Stimulated activated CD4-positive, alpha-beta T cell treated with anti-CD3 and anti-CD28 coated beads, Interleukin-4, amount 100 ng/mL, for 24 hours (primary cell): ENCODE data around the gene LCN6.
"Not testable (repeated sequence)": the region's sequence is repeated elsewhere in the genome, so short reads cannot be mapped to it uniquely, and the experiment has no call there.

Source experiments
- DNase-seq: peaks from one replicate; pipeline ENCODE4 v3.0.0-alpha.2; 2020

The LCN6 gene

DNA sequence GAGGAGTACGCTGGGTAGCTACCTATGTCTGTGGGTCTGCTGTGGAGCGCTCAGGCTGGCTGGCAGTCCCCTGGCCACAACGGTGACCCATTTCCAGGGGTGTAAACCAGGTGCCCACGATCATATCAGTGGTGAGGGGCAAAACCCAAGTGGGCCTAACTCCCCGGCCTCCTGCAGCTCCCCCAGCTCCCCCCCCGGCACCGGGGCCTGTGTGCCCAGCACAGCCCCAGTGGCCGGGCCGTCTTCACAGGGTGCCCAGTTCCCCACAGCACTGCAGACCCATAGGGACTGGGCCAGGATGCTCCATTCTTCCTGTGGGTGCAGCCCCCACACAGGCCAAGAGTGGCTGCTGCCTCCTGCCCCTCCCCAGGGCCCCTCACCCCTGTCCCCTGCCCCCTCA, 10.7 kb upstream of the LCN6 start:
- no peak for DNase-seq

DNA sequence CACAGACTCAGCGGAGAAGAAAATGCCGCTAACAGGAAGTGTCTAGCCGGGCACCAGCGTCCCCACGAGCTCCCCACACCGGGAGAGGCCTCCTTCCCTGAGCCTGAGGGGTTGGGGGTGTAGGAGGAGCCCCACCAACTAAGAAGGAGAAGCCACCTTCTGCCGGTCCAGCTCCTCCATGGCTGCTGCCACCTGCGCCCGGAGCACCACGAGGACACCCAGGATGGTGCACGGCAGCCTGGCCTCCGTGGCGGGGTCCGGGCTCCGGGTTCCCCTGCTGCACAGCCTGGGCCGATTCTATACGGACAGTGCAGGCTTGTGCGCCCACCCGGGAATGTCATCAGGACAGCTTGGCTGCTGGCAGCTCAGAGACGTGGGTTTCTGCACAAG, 9.4 kb upstream of the LCN6 start:
- no peak for DNase-seq

DNA sequence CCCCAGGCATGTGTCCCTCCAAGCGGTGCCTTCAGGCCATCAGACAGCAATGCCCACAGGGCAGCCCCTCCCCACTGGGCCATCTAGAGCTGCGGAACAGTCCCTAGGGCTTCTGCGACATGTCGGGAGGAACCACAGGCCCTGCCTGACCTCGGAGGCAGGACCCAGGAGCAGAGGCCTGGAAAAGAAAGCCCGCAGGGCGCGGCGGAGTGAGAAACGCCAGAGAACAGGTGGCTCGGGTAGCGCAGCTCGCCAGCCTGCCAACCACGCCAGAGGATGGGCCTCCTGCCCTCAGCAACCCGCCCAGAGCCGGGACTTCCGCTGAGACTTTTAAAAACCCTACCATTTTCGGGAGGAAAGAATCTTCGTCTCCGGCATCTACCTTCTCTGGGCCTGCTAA, 9.0 kb upstream of the LCN6 start:
- no peak for DNase-seq

- DNase-seq: no peak
Measured at GRCh38 chr9:136756836-136757235, 8.5 kb upstream of the LCN6 start.

DNA sequence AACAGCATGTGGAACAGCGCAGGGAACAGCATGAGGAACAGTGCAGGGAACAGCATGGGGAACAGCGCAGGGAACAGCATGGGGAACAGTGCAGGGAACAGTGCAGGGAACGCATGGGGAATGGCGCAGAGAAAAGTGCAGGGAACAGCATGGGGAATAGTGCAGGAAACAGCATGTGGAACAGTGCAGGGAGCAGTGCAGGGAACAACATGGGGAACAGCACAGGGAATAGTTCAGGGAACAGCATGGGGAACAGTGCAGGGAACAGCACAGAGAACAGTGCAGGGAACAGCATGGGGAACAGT, 7.8 kb upstream of the LCN6 start:
- no peak for DNase-seq

- not testable (repeated sequence) for DNase-seq
Measured at GRCh38 chr9:136755302-136756133, 7.2 kb upstream of the LCN6 start.

DNA sequence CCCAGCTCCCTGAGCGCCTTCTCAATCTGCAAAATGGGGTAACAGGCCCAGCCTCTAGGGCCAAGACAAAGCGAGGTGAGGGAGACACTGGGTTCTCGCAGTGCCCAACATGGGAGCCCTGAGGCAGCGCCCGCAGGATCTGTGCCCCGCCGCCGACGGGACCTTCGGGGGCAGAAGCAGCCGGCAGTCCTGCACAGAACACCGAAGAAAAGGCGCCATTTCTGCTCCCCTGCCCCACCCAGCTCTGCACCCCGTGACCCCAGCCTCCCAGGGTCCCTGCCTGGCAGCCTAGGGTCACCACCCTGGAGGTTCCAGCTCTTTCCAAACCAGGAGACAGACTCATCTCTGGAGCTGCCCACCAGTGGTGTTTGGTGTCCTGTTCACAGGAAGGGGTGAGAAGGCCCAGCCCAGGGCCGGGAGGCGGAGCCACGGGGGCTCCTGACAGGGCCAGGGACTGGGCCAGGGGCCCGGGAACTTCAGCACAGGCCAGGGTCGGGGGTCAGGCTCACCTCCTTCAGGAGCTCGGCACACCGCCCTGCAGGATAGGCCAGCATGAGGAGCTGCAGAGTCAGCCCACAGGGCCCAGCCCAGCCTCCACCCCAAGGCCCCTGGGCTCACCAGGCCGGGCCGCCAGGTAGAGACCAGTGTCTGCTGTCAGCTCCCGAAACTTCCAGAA, 6.4 kb upstream of the LCN6 start:
- DNase-seq: no peak

GRCh38 chr9:136754059-136754572, 5.8 kb upstream of the LCN6 start:
- no peak for DNase-seq

DNA sequence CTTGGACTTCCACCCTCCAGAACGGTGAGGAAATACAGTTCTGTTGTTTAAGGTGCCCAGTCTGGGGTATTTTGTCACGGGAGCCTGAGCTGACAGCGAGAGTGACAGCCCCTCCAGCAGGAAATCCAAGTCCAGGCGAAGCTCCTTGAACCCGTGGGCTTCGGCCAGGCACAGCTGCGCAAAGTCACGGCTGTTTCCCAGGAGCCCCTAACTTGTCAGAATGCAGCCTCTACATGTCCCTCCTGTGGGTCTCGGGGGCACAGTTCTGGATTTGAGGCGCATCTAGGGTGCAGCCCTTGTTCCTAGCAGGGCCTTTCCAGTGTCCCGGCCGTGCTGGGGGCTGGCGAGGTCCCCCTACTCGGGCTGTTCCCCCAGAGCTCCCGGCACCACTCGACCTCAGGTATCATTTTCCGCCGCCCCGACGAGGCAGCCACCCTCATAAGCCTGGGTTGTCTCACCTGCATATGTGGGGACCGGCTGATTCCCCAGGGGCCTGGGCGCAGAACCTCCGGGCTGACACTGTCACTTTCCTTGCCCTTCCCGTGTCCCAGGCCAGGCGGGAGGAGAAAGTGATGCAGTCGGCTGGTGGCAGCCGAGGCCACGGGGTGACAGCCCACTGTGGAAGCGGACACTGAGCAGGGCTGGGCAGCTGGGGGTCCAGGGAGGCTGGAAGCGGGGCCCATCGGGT, 5.2 kb upstream of the LCN6 start:
- DNase-seq: no peak

- no peak for DNase-seq
Measured at GRCh38 chr9:136751814-136752213, 3.5 kb upstream of the LCN6 start.

GRCh38 chr9:136751244-136751643, 2.9 kb upstream of the LCN6 start:
- DNase-seq: no peak

GRCh38 chr9:136750526-136750925, 2.2 kb upstream of the LCN6 start:
- no peak for DNase-seq

DNA sequence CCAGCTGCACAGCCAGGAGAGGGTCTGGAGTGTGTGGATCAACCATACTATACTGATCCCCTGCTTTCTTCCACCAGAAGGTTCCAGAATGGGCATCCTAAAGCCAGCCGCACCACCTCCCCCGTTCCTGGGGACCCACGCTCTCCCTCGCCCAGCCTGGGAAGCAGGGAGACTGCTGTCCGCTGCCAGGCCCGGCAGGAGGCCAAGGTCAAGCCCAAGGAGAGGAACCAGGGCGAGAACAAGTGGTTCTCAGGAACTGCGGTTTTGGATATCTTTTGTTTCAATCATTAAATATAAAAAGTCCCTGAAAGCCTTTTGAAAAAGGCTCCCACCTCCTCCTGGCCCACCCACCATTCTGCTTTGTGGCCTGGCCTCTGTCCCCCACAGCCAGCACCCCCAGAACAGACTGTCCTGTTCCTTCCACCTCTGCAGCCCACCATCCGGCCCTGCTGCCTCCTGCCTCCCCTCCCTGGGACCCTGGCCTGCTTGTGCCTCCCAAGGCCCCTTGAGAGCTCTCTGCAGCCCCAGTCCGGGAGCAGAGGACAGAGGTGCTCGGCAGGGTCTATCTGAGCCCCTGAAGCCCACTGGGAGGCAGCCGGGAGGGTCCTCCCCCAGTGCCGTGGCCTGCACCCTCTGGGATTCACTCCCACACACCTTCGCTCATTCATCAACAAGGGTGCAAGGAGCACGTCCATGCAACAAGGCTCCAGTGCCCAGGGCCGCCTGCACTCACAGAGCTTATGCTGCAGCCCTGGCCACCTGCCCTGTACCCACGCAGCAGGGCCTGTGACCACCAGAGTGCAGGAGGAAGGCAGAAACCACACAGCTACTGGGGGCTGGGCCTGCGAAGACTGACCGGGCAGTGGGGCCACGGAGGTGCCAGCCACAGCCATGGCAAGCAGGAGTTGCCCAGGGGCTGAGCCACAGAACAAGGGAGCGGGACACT, 614 bp upstream of the LCN6 start:
- no peak for DNase-seq

DNA sequence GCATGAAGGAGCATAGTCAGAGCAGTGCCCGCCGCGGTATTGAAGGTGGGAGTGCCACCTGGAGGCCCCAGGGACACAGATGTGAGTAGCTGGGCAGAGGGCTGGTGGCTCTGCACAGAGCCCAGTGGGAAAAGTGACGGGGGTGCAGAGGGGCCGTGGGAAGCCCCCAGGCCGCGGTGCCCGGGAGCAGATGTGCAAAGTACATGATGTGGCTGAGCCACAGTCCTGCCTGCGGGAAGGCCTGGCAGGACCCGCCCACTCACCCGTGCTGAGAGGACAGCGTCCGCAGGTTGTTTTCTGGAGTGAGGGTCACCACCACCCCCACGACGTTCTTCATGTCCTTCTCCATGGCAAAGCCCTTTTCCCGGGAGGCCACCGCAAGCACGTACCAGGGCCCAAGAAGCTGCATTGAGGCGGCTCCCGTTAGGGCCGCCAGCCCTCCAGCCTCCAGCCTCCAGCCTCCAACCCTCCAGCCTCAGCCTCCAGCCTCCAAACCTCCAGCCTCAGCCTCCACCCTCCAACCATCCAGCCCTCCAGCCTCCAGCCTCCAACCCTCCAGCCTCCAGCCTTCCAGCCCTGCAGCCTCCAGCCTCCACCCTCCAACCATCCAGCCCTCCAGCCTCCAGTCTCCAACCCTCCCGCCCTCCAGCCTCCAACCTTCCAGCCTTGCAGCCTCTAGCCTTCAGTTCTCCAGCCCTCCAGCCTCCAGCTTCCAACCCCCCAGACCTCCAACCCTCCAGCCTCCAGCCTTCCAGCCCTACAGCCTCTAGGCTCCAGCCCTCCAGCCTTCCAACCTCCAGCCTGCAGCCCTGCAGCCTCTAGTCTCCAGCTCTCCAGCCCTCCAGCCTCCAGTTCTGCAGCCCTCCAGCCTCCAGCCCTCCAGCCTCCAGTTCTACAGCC, 914 bp downstream of the LCN6 start:
- DNase-seq: no peak

DNA sequence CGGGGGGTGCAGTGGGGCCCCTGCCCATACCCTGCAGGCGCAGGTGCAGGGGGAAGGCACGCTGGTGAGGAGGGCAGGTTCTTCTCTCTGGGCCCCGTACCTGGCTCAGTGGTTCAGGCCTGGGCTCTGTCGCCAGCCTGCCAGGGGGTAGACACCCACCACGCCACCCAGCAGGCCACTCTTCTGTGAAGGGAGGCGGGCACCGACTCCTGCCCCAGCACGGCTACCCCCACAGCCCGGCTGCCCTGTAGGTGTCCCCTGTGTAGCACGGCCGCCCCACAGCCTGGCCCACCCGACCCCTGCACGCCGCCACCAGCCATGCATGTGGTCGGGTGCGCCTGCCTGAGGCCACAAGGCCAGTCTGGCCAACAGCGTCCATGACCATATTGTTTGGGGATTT, 1.7 kb downstream of the LCN6 start:
- no peak for DNase-seq

DNA sequence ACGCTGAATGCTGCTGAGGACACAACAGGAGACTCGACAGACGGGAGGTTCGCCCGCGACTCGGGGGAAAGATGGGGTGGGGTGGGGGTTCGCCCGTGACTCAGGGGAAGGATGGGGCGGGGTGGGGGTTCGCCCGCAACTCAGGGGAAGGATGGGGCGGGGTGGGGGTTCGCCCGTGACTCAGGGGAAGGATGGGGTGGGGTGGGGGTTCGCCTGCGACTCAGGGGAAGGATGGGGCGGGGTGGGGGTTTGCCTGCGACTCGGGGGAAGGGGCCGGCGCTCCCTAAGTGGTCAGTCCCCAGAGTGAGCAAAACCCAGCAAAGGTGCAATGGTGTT, 2.2 kb downstream of the LCN6 start:
- no peak for DNase-seq

- no peak for DNase-seq
Measured at GRCh38 chr9:136745389-136746154, 2.8 kb downstream of the LCN6 start.

DNA sequence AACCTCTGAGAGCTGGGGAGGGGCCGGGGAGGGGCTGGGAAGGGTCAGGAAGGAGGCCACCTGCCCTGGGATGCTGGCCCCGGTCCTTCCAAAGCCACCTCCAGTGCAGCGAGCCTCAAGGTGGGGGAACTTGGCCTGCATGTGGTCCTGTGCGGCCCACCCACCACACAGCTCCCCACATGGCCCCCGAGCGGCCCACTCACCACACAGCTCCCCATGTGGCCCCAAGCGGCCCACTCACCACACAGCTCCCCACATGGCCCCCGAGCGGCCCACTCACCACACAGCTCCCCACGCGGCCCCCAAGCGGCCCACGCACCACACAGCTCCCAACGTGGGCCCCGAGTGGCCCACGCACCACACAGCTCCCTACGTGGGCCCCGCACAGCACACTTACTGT, 3.6 kb downstream of the LCN6 start:
- DNase-seq: no peak

GRCh38 chr9:136743639-136744211, 4.6 kb downstream of the LCN6 start:
- no peak for DNase-seq

DNA sequence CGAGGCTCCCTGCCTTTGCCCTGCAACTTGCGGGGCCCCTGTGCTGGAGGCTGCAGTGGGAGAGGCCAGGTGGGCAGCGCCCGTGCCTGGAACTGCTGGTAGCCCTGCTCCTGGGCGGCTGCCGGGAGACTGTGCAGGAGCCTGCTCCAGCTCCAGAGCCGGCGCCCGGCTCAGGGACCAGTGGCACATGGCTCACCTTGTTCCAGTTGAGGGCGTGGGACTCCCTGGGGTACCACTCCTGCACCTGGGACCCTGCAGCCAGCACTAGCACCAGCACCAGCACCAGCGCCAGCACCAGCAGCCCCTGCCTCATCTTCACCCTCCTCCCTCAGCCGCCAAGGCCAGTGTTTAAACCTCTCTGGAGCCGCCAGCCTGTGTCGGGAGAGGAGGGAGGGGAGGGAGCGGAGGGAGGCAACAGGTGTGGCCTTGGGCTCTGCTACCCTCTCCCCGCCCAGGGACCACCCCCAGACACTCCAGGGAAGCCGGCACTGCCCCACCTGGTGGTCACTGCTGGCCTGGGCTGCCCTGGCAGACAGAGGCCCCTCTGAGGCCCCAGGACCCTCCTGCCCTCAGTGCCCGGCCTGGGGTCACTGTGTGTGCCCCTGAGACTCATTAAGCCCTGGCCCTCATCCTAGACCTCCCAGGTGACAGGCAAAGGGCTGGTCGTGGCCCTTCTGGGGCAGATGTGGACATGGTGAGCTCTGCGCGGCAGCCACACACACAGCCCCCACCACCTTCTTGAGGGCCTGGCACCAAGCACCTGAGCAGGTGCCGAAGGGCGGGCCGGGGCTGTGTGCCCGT, 5.5 kb downstream of the LCN6 start, which contains the start of gene LCN10:
TSS of gene LCN10 (minus strand) at position 350 of the 801 bp plus-strand sequence. CDS start at position 313, 37 bp downstream.
- DNase-seq: no peak
